Hematopoietic multipotent progenitor cell (in vitro differentiated cells): ENCODE results near the gene ARRDC3. TPM values are rescaled to one million over a fixed set of nuclear protein-coding genes. Genes with fewer than 3 reads are reported as not detected.

ENCODE experiments used
- DNase-seq, 3 donors: peaks; one replicate each; pipeline ENCODE4 v3.0.0-alpha.2; 2011 to 2015; ENCODE audit warnings: low read depth in 2 of 3, low spot score in 2 of 3
- total RNA-seq: library from RNA; depleted of rRNA; stranded (reverse); fragments of >200 nt; gene quantifications from one replicate; pipeline ENCODE4 v1.2.3, GENCODE V29; 2012

The ARRDC3 gene
- total RNA-seq, 1 donor: 81.6 TPM

DNA sequence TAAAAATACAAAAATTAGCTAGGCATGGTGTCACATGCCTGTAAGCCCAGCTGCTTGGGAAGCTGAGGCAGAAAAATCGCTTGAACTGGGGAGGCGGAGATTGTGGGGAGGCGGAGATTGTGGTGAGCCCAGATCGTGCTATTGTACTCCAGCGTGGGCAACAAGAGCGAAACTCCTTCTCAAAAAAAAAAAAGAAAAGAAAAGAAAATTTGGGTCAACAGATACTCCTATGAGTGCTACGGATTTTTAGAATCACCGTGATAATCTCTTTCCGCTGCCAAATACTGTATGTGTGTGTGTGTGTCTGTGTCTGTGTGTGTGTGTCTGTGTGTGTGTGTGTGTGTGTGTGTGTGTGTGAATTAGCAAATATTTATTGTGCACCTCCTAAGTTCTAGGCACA lies 64.4 kb downstream of the ARRDC3 start:
- no peak for DNase-seq
